ENCODE measurements around the gene CAMK4.
"Not testable (repeated sequence)": the region's sequence is repeated elsewhere in the genome, so short reads cannot be mapped to it uniquely, and the experiment has no call there.

Gene CAMK4

DNA sequence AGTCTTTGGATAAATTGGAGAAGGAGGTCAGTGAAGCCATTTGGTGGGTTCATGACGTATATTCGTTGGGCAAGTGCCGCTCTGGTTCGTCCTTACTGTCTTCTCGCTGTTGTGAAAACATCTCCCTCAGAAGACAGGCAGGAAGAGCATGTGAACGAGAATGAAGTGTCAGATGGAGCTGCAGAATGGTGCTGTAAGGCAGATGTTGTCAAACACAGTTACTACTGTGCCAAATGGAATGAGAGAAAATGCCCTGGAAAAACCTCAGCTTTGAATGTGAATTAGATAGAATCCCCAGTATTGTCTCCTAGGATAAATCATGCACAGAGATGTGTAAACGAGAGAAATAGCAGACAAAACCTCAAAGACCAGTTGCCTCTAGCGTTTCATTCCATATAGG, 121.5 kb downstream of the CAMK4 start:
- H2AFZ ChIP-seq, result no peak overlapping the region
- H3K9me3 ChIP-seq (ENCODE audit: control insufficient read depth, low read length), result no peaks in the 10 kb centered on the region
- H3K9ac ChIP-seq, result no peak overlapping the region
- no peaks in the 10 kb centered on the region for H3K4me1 ChIP-seq
- H3K36me3 ChIP-seq (ENCODE audit: control insufficient read depth, insufficient read depth, low read length), result no peaks in the 10 kb centered on the region
- no peak overlapping the region for H3K4me3 ChIP-seq (ENCODE audit: low read depth, low read length)
- H3K79me2 ChIP-seq, result no peaks in the 10 kb centered on the region
- H3K27ac ChIP-seq, result no peak overlapping the region
- TF ChIP-seq, protein P1, sequence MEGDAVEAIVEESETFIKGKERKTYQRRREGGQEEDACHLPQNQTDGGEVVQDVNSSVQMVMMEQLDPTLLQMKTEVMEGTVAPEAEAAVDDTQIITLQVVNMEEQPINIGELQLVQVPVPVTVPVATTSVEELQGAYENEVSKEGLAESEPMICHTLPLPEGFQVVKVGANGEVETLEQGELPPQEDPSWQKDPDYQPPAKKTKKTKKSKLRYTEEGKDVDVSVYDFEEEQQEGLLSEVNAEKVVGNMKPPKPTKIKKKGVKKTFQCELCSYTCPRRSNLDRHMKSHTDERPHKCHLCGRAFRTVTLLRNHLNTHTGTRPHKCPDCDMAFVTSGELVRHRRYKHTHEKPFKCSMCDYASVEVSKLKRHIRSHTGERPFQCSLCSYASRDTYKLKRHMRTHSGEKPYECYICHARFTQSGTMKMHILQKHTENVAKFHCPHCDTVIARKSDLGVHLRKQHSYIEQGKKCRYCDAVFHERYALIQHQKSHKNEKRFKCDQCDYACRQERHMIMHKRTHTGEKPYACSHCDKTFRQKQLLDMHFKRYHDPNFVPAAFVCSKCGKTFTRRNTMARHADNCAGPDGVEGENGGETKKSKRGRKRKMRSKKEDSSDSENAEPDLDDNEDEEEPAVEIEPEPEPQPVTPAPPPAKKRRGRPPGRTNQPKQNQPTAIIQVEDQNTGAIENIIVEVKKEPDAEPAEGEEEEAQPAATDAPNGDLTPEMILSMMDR (IDR thresholded peaks at IDR 0.05), result no peak
- H3K4me2 ChIP-seq (ENCODE audit: low read length), result no peak overlapping the region
- H3K27me3 ChIP-seq (ENCODE audit: control insufficient read depth, insufficient read depth, low read length), result no peaks in the 10 kb centered on the region

DNA sequence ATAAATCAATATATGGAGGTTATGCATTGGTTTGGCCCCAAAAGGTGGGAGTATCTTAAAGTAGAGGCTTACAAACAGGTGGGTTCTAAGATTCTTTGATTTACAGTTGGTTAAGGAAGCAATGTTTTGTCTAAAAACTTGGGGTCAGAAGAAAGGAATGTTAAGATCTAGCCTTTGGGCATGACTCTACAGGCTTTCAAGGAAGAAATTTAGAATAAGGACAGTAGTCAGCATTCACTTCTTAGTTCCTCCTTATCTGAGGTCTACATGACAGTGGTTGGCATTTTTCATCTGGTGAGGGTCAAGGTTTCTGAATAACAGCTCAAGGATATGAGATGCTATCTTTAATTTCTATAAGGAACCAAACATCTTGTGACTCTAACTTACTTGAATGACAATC, 122.8 kb downstream of the CAMK4 start:
- Histone ChIP-seq H3K9ac (no peak overlapping the region), H3K36me3 (ENCODE audit: control insufficient read depth, insufficient read depth, low read length) (no peaks in the 10 kb centered on the region), H3K9me3 (ENCODE audit: control insufficient read depth, low read length) (no peaks in the 10 kb centered on the region), H3K4me1 (no peaks in the 10 kb centered on the region), H3K4me3 (ENCODE audit: low read depth, low read length) (no peak overlapping the region), H3K79me2 (no peaks in the 10 kb centered on the region), H3K27ac (no peak overlapping the region), H2AFZ (no peak overlapping the region), H3K27me3 (ENCODE audit: control insufficient read depth, insufficient read depth, low read length) (no peaks in the 10 kb centered on the region), H3K4me2 (ENCODE audit: low read length) (no peak overlapping the region)
- TF ChIP-seq, protein P1 (IDR thresholded peaks at IDR 0.05), result no peak

DNA sequence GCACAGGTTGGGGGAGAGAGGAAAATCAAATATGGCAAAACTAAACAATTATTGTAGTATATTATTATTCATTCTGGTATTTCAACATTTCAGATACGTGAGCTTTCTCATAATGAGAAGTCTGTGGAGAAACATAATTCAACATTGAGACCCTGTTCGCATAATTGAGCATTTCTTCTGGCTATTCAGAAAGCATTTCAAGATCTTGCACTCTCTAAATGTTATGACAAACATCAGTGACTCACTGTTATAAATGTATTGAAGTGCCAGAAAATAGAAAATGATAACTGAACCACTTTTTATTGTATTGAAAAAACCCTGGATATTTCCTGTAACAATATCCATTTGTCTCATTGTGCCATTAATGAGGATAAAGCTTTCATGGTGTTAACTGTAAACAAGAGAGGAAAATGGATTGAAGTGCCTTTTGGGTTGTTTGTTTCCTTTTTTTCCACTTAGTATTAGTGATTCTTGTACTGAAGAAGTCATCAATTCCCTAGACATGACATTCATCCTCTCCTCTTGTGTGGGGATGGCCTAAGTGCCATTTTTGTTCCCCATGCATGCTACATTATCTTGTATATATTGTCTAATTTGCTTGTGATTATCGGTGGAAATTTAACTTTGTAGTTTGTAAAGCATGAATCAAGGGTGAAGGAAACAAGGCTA, 124.6 kb downstream of the CAMK4 start:
- H3K27ac ChIP-seq, result no peak overlapping the region
- H3K4me2 ChIP-seq (ENCODE audit: low read length), result no peak overlapping the region
- no peaks in the 10 kb centered on the region for H3K9me3 ChIP-seq (ENCODE audit: control insufficient read depth, low read length)
- H2AFZ ChIP-seq, result no peak overlapping the region
- H3K4me3 ChIP-seq (ENCODE audit: low read depth, low read length), result no peak overlapping the region
- H3K27me3 ChIP-seq (ENCODE audit: control insufficient read depth, insufficient read depth, low read length), result no peaks in the 10 kb centered on the region
- H3K79me2 ChIP-seq, result no peaks in the 10 kb centered on the region
- no peaks in the 10 kb centered on the region for H3K36me3 ChIP-seq (ENCODE audit: control insufficient read depth, insufficient read depth, low read length)
- no peak overlapping the region for H3K9ac ChIP-seq
- no peaks in the 10 kb centered on the region for H3K4me1 ChIP-seq
- TF ChIP-seq, protein P1 (IDR thresholded peaks at IDR 0.05), result no peak

DNA sequence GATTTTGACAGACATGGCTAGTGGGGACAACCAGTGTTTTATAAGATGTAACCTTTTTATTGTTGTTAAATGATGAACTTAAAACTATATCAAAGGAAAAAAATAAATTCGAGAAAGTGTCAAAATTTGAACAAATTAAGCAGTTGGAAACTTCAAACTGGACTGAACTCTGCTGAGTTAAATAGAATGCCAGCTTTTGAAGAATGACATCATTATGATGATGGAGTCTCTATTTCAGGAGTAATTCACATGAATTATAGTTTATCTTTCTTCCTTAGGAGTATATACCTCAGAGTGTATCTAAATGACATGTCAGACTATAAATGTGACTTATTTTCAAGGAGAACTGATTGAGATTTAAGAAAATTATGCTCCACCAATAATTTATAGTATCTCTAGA, 125.2 kb downstream of the CAMK4 start:
- Histone ChIP-seq H2AFZ (no peak overlapping the region), H3K79me2 (no peaks in the 10 kb centered on the region), H3K4me1 (no peaks in the 10 kb centered on the region), H3K4me3 (ENCODE audit: low read depth, low read length) (no peak overlapping the region), H3K9ac (no peak overlapping the region), H3K4me2 (ENCODE audit: low read length) (no peak overlapping the region), H3K36me3 (ENCODE audit: control insufficient read depth, insufficient read depth, low read length) (no peaks in the 10 kb centered on the region), H3K27me3 (ENCODE audit: control insufficient read depth, insufficient read depth, low read length) (no peaks in the 10 kb centered on the region), H3K27ac (no peak overlapping the region), H3K9me3 (ENCODE audit: control insufficient read depth, low read length) (no peaks in the 10 kb centered on the region)
- TF ChIP-seq, protein P1 (IDR thresholded peaks at IDR 0.05), result no peak

DNA sequence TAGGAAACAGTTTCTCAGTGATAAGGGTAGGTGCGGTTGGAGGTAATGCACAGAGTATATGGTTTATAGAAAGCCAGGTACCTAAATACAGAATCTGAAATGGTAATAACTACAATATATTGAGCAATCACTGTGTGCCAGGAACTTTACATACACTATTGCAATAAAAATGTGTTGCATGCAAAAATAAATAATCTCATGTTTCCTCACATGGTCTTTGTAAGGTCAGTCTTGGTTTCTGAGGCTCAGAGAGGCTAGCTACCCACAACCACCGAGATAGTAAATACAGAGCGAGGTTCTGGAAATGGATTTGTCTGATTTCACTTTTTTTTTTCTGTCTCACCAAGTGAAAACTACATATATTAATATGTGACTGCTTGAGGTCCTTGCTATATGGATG, 128.9 kb downstream of the CAMK4 start:
- H3K27me3 ChIP-seq (ENCODE audit: control insufficient read depth, insufficient read depth, low read length), result no peaks in the 10 kb centered on the region
- TF ChIP-seq, protein P1 (IDR thresholded peaks at IDR 0.05), result no peak
- H3K9ac ChIP-seq, result no peak overlapping the region
- H3K4me2 ChIP-seq (ENCODE audit: low read length), result no peak overlapping the region
- H2AFZ ChIP-seq, result no peak overlapping the region
- no peaks in the 10 kb centered on the region for H3K36me3 ChIP-seq (ENCODE audit: control insufficient read depth, insufficient read depth, low read length)
- no peak overlapping the region for H3K4me3 ChIP-seq (ENCODE audit: low read depth, low read length)
- no peaks in the 10 kb centered on the region for H3K4me1 ChIP-seq
- no peaks in the 10 kb centered on the region for H3K9me3 ChIP-seq (ENCODE audit: control insufficient read depth, low read length)
- H3K79me2 ChIP-seq, result no peaks in the 10 kb centered on the region
- no peak overlapping the region for H3K27ac ChIP-seq

DNA sequence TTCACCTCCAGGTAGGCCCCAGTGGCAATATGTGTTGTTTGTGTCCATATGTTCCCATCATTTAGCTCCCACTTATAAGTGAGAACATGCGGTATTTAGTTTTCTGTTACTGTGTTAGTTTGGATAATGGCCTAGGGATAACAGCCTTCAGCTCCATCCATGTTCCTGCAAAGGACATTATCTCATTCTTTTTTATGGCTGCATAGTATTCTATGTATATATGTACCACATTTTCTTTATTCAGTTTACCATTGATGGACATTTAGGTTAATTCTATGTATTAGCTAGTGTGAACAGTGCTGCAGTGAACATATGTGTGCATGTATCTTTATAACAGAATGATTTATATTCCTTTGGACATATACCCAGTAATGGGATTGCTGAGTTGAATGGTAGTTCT, 134.5 kb downstream of the CAMK4 start:
- not testable (repeated sequence) for H3K4me2 ChIP-seq (ENCODE audit: low read length); H3K4me3 ChIP-seq (ENCODE audit: low read depth, low read length); H3K4me1 ChIP-seq; H3K9ac ChIP-seq; H3K36me3 ChIP-seq (ENCODE audit: control insufficient read depth, insufficient read depth, low read length); H3K79me2 ChIP-seq; H3K9me3 ChIP-seq (ENCODE audit: control insufficient read depth, low read length); H3K27me3 ChIP-seq (ENCODE audit: control insufficient read depth, insufficient read depth, low read length); H3K27ac ChIP-seq; H2AFZ ChIP-seq
